ENCODE measurements around the gene GIMAP2. TPM values are rescaled to one million over a fixed set of nuclear protein-coding genes. Genes with fewer than 3 reads are reported as not detected.

GIMAP2 gene
- total RNA-seq, 2 experiments from 2014 or later, result 42.2 to 42.7 TPM

DNA sequence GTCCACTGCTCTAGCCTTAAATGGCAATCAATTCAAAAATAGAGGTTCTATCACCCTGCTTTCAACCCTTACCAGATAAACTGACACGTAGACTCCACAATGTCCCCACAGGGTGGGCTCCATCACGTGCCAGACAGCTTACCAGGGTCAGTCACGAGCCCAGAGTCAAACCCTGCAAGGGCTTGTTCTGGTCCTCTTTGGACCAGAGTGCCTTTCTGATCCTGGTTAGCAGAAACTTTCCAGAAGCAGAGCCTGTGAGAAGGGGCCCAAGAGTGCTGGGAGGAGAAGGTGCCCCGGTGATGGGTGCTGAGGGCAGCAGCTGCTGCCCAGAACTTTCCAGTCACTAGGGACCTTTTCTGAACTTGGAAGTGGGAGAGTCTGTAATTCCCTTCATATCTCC is 51.4 kb downstream of the GIMAP2 start:
- H3K36me3 Mint-ChIP-seq (ENCODE audit: low read depth), result peaks cover 39% of the 10 kb centered on the region
- intact Hi-C loops (cut with micrococcal nuclease), result loop anchor here (5.0 kb wide), 3 partner anchors 170 to 285 kb away; partner anchors contain the start of genes GIMAP4 and GIMAP8
- no peaks in the 10 kb centered on the region for H3K27me3 Mint-ChIP-seq
- H3K9me3 Mint-ChIP-seq, result peaks cover 7% of the 10 kb centered on the region
- ChIA-PET POLR2A (interaction anchor here (0.7 to 3.7 kb wide), 17 partner anchors 11 to 287 kb away, joined by 3 to 39 read pairs (median 10); partner anchors contain the start of genes GIMAP1, GIMAP2, GIMAP4 and GIMAP6), CTCF (interaction anchor here (0.7 to 2.0 kb wide), 5 partner anchors 22 to 288 kb away, joined by 3 to 8 read pairs (median 4); no protein-coding TSS in a partner anchor)
- peaks cover 72% of the 10 kb centered on the region for H3K4me1 Mint-ChIP-seq (ENCODE audit: low read depth)
- DNase-seq (peak; percentile 36), ATAC-seq (peak; percentile 3)
- H3K27ac Mint-ChIP-seq, result peak overlapping the region; percentile 97
- TF ChIP-seq, protein P1, sequence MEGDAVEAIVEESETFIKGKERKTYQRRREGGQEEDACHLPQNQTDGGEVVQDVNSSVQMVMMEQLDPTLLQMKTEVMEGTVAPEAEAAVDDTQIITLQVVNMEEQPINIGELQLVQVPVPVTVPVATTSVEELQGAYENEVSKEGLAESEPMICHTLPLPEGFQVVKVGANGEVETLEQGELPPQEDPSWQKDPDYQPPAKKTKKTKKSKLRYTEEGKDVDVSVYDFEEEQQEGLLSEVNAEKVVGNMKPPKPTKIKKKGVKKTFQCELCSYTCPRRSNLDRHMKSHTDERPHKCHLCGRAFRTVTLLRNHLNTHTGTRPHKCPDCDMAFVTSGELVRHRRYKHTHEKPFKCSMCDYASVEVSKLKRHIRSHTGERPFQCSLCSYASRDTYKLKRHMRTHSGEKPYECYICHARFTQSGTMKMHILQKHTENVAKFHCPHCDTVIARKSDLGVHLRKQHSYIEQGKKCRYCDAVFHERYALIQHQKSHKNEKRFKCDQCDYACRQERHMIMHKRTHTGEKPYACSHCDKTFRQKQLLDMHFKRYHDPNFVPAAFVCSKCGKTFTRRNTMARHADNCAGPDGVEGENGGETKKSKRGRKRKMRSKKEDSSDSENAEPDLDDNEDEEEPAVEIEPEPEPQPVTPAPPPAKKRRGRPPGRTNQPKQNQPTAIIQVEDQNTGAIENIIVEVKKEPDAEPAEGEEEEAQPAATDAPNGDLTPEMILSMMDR (IDR thresholded peaks at IDR 0.05), result no peak
- H3K4me3 Mint-ChIP-seq, result peak overlapping the region; percentile 89

DNA sequence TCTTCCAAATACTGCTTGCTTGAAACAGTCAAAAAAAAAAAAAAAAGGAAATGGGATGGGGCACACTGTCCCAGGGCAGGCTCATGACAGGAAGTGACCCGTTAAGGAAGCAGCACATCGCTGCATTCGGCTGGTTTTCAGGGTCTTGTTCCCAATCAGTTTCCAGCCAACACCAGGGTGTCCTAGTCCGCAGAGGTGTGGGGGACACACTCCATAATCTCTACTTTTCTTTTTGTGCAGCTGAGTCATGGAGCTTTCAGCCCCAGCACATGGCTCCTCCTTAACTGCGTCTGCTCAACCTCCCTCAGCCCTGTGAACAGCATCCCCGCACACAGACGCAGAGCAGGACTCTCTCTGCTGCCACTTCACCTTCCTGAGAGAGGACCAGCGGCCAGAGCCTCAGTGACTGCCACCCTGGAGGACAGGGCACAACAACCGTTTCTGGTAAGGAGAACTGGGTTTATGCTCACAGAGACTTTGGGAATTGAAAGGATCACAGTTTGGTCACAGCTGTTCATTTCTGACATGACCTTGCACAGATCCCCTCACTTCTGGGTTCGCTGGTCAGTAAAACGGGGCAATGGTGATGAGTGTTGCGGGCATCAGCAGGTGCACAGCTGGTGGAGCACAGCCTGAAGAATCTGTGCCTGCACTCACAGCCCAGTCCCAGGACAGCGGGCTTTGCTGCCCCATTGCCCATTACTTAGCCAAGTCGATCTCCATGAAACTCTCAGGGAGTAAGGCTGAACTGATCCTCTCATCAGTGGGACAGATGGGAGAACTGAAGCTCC is 52.0 kb downstream of the GIMAP2 start, which contains the start of gene GIMAP5:
Gene GIMAP5 (plus strand): TSS at position 154 of the 791 bp plus-strand sequence. CDS start 3,467 bp downstream, outside the sequence.
- Mint-ChIP-seq H3K4me3 (peak within 1 kb of the TSS; percentile 89), H3K4me1 (ENCODE audit: low read depth) (peaks cover 72% of the 10 kb centered on the region), H3K27me3 (no peaks in the 10 kb centered on the region), H3K36me3 (ENCODE audit: low read depth) (peaks cover 45% of the 10 kb centered on the region), H3K9me3 (peaks cover 7% of the 10 kb centered on the region), H3K27ac (peak within 1 kb of the TSS; percentile 97)
- intact Hi-C loops (cut with micrococcal nuclease), result loop anchor here (2.0 to 5.0 kb wide), 5 partner anchors 17 to 285 kb away; partner anchors contain the start of genes GIMAP4 and GIMAP8
- ChIA-PET POLR2A (interaction anchor here (0.6 to 3.7 kb wide), 25 partner anchors 10 to 288 kb away, joined by 3 to 39 read pairs (median 7); partner anchors contain the start of genes GIMAP1, GIMAP2, GIMAP4 and GIMAP6), CTCF (interaction anchor here (0.6 to 2.0 kb wide), 7 partner anchors 18 to 289 kb away, joined by 3 to 8 read pairs (median 4); no protein-coding TSS in a partner anchor)
- peak; percentile 60 for ATAC-seq
- peak; percentile 70 for DNase-seq
- TF ChIP-seq, protein P1 (IDR thresholded peaks at IDR 0.05), result no peak

DNA sequence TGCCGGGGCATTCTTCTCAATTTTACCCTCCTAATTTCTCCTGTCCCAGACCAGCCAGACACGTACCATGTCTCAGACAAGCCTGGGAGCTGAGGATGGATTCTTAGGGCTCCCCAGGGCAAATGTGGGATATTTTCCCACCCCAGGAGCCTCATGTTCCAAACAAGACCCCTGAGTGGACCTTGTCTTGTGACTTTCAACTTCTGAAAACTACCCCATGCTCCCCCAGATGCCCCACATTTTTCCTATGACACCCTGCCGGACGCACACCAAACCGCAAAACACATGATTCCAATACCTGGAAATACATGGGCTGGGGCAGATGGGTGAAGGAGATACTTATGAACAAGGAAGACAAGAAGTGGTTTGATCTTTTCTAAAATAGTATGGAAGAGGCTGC is 52.6 kb downstream of the GIMAP2 start:
- Mint-ChIP-seq H3K9me3 (peaks cover 7% of the 10 kb centered on the region), H3K36me3 (ENCODE audit: low read depth) (peaks cover 52% of the 10 kb centered on the region), H3K4me3 (peak overlapping the region; percentile 89), H3K27ac (peak overlapping the region; percentile 97), H3K4me1 (ENCODE audit: low read depth) (peaks cover 72% of the 10 kb centered on the region), H3K27me3 (no peaks in the 10 kb centered on the region)
- CTCF ChIA-PET, result interaction anchor here (0.6 to 1.7 kb wide), 8 partner anchors 15 to 289 kb away, joined by 3 to 8 read pairs (median 4); partner anchors contain the start of gene GIMAP1
- intact Hi-C loops (cut with micrococcal nuclease), result loop anchor here (2.0 to 5.0 kb wide), 5 partner anchors 17 to 286 kb away; partner anchors contain the start of genes GIMAP4 and GIMAP8
- peak; percentile 43 for DNase-seq
- POLR2A ChIA-PET, result interaction anchor here (0.6 to 3.7 kb wide), 26 partner anchors 9 to 289 kb away, joined by 3 to 39 read pairs (median 6); partner anchors contain the start of genes GIMAP1, GIMAP2, GIMAP4 and GIMAP7
- TF ChIP-seq, protein P1 (IDR thresholded peaks at IDR 0.05), result no peak
- ATAC-seq, result no peak

DNA sequence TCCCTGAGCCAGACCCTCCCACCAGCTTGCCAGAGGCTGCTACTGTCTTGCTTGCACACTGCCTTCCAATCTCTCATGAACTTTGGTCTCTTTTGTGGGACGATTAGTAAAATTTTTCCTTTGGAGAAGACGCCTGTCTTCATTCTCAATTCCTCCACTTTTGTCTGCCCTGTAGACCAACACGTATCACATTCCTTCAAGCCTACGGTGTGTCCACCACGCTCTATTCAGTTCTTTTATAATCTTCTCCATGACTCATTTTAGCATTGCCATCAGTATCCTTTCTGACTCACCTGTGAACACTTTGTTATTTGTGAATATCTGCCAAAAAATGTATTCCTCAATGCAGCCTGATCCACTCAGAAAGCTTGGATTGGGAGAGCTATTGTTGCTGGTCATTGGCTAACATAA is 53.1 kb downstream of the GIMAP2 start:
- peaks cover 7% of the 10 kb centered on the region for H3K9me3 Mint-ChIP-seq
- ChIA-PET CTCF (interaction anchor here (0.6 to 1.7 kb wide), 7 partner anchors 15 to 186 kb away, joined by 3 to 6 read pairs (median 4); partner anchors contain the start of gene GIMAP1), POLR2A (interaction anchor here (0.6 to 3.7 kb wide), 27 partner anchors 9 to 289 kb away, joined by 3 to 39 read pairs (median 6); partner anchors contain the start of genes GIMAP1, GIMAP2, GIMAP4 and GIMAP6)
- ATAC-seq (peak; percentile 28), DNase-seq (no peak)
- H3K36me3 Mint-ChIP-seq (ENCODE audit: low read depth), result peaks cover 57% of the 10 kb centered on the region
- intact Hi-C loops (cut with micrococcal nuclease), result loop anchor here (2.0 to 5.0 kb wide), 5 partner anchors 16 to 286 kb away; partner anchors contain the start of genes GIMAP4 and GIMAP8
- H3K4me1 Mint-ChIP-seq (ENCODE audit: low read depth), result peaks cover 72% of the 10 kb centered on the region
- no peaks in the 10 kb centered on the region for H3K27me3 Mint-ChIP-seq
- peak overlapping the region; percentile 89 for H3K4me3 Mint-ChIP-seq
- TF ChIP-seq, protein P1 (IDR thresholded peaks at IDR 0.05), result no peak
- H3K27ac Mint-ChIP-seq, result peak overlapping the region; percentile 97
